Epidermal melanocyte (primary cell): ENCODE measurements around the gene E2F4.

Source experiments
- DNase-seq: peaks from one replicate; pipeline ENCODE4 v3.0.0; 2011; ENCODE audit warnings: low spot score; ENCODE audit not compliant: insufficient read length

The E2F4 gene

GRCh38 chr16:67191995-67192681, at the start of gene E2F4:
Gene E2F4, plus strand, starts transcription at chr16:67192155. Its CDS starts 73 bp downstream, at chr16:67192228.
- DNase-seq = peak; percentile 97

- no peak for DNase-seq
Observed at GRCh38 chr16:67142342-67142741, 49.6 kb upstream of the E2F4 start.

- DNase-seq = no peak
Observed at GRCh38 chr16:67144943-67145342, 47.0 kb upstream of the E2F4 start.

GRCh38 chr16:67145746-67146145, 46.2 kb upstream of the E2F4 start:
- DNase-seq = no peak

- no peak for DNase-seq
Observed at GRCh38 chr16:67146523-67147357, 45.2 kb upstream of the E2F4 start.

GRCh38 chr16:67147437-67148140, 44.4 kb upstream of the E2F4 start:
- no peak for DNase-seq

- no peak for DNase-seq
Observed at GRCh38 chr16:67148221-67148620, 43.7 kb upstream of the E2F4 start.

GRCh38 chr16:67148656-67149275, 43.2 kb upstream of the E2F4 start:
- DNase-seq = no peak

GRCh38 chr16:67149276-67150046, 42.5 kb upstream of the E2F4 start:
- no peak for DNase-seq

GRCh38 chr16:67150047-67150832, 41.7 kb upstream of the E2F4 start:
- DNase-seq = peak; percentile 51

GRCh38 chr16:67150833-67151396, 41.0 kb upstream of the E2F4 start, which contains the start of gene B3GNT9:
Gene B3GNT9, minus strand, starts transcription at chr16:67150998. Its CDS starts 513 bp downstream, at chr16:67150485.
- DNase-seq = peak; percentile 86

- no peak for DNase-seq
Observed at GRCh38 chr16:67151431-67152097, 40.4 kb upstream of the E2F4 start.

GRCh38 chr16:67154578-67155294, 37.2 kb upstream of the E2F4 start:
- no peak for DNase-seq

GRCh38 chr16:67155295-67156142, 36.4 kb upstream of the E2F4 start:
- DNase-seq = peak; percentile 90

GRCh38 chr16:67156143-67156844, 35.7 kb upstream of the E2F4 start:
- no peak for DNase-seq

- no peak for DNase-seq
Observed at GRCh38 chr16:67157106-67157748, 34.7 kb upstream of the E2F4 start.
